Peyer's patch (tissue), 4 donors: ENCODE data around the gene MYDGF. TPM values are rescaled to one million over a fixed set of nuclear protein-coding genes. Genes with fewer than 3 reads are reported as not detected.
A peak's percentile ranks its signal among the peaks of the same experiment; 100 is the strongest.

ENCODE experiments used
- DNase-seq, 3 donors: peaks; one replicate each; pipeline ENCODE4 v3.0.0-alpha.2; 2017 to 2019
- H3K27ac ChIP-seq, 4 donors: fragments of 200-600 bp; sonication (generic); one replicate each; pipeline ENCODE4 v1.5.1; 2016 to 2019
- H3K27me3 ChIP-seq, 2 donors: fragments of 200-600 bp; sonication (generic); one replicate each; pipeline ENCODE4 v1.5.1; 2019
- H3K36me3 ChIP-seq, 3 donors: fragments of 200-600 bp; sonication (generic); one replicate each; pipeline ENCODE4 v1.5.1; 2016 to 2019
- H3K4me1 ChIP-seq, 4 donors: fragments of 200-600 bp; sonication (generic); one replicate each; pipeline ENCODE4 v1.5.1; 2016 to 2019
- H3K4me3 ChIP-seq, 4 donors: fragments of 200-600 bp; sonication (generic); 1 replicate in 3 of 4; 2 replicates in 1 of 4; pipeline ENCODE4 v1.5.1; 2016 to 2019; ENCODE audit warnings: mild to moderate bottlenecking in 1 of 4
- H3K9me3 ChIP-seq, 4 donors: fragments of 200-600 bp; sonication (generic); one replicate each; pipeline ENCODE4 v1.5.1; 2016 to 2019; ENCODE audit warnings: mild to moderate bottlenecking in 1 of 4
- CTCF ChIP-seq, 6 experiments: fragments of 450-650 bp in 4 of 6; fragments of 200-600 bp in 2 of 6; sonication (generic) in 1 of 6; IDR thresholded peaks; one replicate each; pipeline ENCODE4 v1.5.1; 2017 to 2019; ENCODE audit warnings: antibody characterized with exemption in 6 of 6, mild to moderate bottlenecking in 3 of 6, moderate library complexity in 1 of 6
- POLR2A ChIP-seq, 2 donors: fragments of 450-650 bp; IDR thresholded peaks; one replicate each; pipeline ENCODE4 v1.5.1; 2017; ENCODE audit warnings: antibody characterized with exemption in 2 of 2, mild to moderate bottlenecking in 2 of 2, moderate library complexity in 2 of 2
- total RNA-seq, 4 donors: library from RNA; depleted of rRNA; stranded (reverse); fragments of >200 nt; gene quantifications; one replicate each; pipeline ENCODE4 v1.1.0, GENCODE V29; 2016

Gene MYDGF
- total RNA-seq, 4 donors from 2014 or later, result 9.9 to 45.9 (median 40.3) TPM

DNA sequence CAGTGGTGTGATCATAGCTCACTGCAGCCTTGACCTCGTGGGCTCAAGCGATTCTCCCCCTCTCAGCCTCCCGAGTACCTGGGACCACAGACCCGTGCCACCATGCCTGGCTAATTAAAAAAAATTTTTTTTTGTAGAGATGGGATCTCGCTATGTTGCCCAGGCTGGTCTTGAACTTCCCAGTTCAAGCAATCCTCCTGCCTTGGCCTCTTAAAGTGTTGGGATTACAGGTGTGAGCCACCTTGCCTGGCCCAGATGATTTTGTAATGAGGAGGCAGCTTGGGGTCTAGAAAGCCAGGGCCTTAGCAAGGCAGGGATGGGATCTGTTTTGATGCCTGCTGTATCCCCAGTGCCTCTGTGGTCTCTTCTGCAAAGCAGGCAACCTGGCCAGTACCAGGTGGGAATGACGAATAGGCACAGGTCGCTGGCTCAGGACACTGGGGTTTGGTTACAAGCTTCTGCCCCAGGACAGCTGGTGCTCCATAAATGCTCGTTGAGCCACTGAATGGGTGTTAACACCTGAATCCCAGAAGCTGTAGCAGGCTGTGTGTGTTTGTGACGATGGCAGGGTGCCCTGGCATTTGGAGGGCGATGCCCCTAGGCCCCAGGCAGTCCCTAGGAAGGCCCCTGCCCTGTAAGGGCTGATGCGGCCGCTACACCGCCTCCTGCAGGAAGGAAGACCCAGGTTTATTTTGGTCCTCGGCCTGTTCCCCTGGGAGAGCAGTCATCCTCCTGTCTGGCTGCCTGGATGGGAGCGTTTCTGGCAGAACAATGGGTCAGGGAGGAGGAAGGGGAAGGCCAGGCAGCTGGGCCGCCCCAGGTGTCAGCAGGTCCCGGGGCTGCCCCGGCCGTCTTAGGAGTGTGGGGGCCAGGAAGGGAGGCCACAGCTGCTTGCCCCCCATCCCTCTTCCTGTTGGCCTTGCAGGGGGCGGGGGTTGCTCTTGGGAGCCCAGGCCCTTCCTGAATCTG is 22.2 kb downstream of the MYDGF start:
- no peak overlapping the region for H3K4me3 ChIP-seq
- no peaks in the 10 kb centered on the region for H3K9me3 ChIP-seq
- no peak for DNase-seq
- H3K36me3 ChIP-seq, result peaks cover 0 to 12% (median 0%) of the 10 kb centered on the region in 3 donors
- peaks cover 0 to 12% (median 3%) of the 10 kb centered on the region in 4 donors for H3K4me1 ChIP-seq
- TF ChIP-seq POLR2A (IDR thresholded peaks at IDR 0.05) (no peak), CTCF (IDR thresholded peaks at IDR 0.05) (no peak)
- H3K27me3 ChIP-seq, result no peaks in the 10 kb centered on the region
- H3K27ac ChIP-seq, result peak overlapping the region in 3 of 4 donors; percentile 49 to 75 (median 70)

GRCh38 chr19:4645718-4646117 is 24.4 kb downstream of the MYDGF start:
- Histone ChIP-seq H3K27me3 (no peaks in the 10 kb centered on the region), H3K36me3 (no peaks in the 10 kb centered on the region), H3K4me3 (no peak overlapping the region), H3K9me3 (no peaks in the 10 kb centered on the region), H3K4me1 (peaks cover 0 to 24% (median 5%) of the 10 kb centered on the region in 4 donors), H3K27ac (peak overlapping the region in 2 of 4 donors; percentile 25 to 75)
- no peak for DNase-seq
- TF ChIP-seq POLR2A (IDR thresholded peaks at IDR 0.05), result no peak
- TF ChIP-seq CTCF (IDR thresholded peaks at IDR 0.05), result no peak

DNA sequence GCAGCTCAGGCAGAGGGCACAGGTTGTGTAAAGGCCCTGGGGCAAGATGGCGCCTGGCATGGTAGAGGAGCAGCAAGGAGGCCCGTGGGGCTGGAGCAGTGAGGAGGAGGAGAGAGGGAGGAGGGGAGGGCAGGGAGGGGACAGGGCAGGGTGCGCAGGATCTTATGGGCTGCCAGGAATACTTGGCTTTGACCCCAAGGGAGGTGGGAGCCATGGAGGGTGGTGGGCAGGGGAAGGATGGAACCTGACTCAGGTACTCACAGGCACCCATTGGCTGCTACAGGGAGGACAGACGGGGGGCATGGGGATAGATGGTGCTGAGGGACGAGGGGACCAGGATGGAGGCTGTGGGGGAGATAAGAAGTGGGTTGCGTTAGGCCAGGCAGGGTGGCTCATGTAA is 27.5 kb downstream of the MYDGF start:
- Histone ChIP-seq H3K27ac (no peak overlapping the region), H3K27me3 (no peaks in the 10 kb centered on the region), H3K4me3 (no peak overlapping the region), H3K9me3 (no peaks in the 10 kb centered on the region), H3K4me1 (peaks cover 0 to 24% (median 10%) of the 10 kb centered on the region in 4 donors), H3K36me3 (no peaks in the 10 kb centered on the region)
- no peak for DNase-seq
- TF ChIP-seq CTCF (IDR thresholded peaks at IDR 0.05), result no peak
- no peak for TF ChIP-seq POLR2A (IDR thresholded peaks at IDR 0.05)

- H3K4me1 ChIP-seq, result peaks cover 0 to 28% (median 10%) of the 10 kb centered on the region in 4 donors
Measured at GRCh38 chr19:4641132-4641531, 29.0 kb downstream of the MYDGF start.

More at GRCh38 chr19:4641132-4641531, 29.0 kb downstream of the MYDGF start:
- no peak for TF ChIP-seq CTCF (IDR thresholded peaks at IDR 0.05)
- no peak for TF ChIP-seq POLR2A (IDR thresholded peaks at IDR 0.05)
- no peaks in the 10 kb centered on the region for H3K36me3 ChIP-seq
- no peaks in the 10 kb centered on the region for H3K27me3 ChIP-seq
- H3K4me3 ChIP-seq, result peak overlapping the region in 2 of 4 donors; percentile 66 to 92
- H3K27ac ChIP-seq, result peak overlapping the region in 1 of 4 donors; percentile 51
- no peaks in the 10 kb centered on the region for H3K9me3 ChIP-seq
- no peak for DNase-seq
